Activated naive CD4-positive, alpha-beta T cell treated with anti-CD3 and anti-CD28 coated beads for 36 hours (primary cell): ENCODE data around the gene ARID1A. TPM values are rescaled to one million over a fixed set of nuclear protein-coding genes. Genes with fewer than 3 reads are reported as not detected.
"Not testable (repeated sequence)": the region's sequence is repeated elsewhere in the genome, so short reads cannot be mapped to it uniquely, and the experiment has no call there.

Source experiments
- CTCF ChIA-PET: fragments of 350-600 bp; sonication (Branson Sonifier 250); formaldehyde crosslinking; loops from one replicate; lab custom pipeline; 2021; ENCODE audit warnings: antibody characterized with exemption; lab: Charles Lee
- DNase-seq: peaks from one replicate; pipeline ENCODE4 v3.0.0-alpha.2; 2020
- H3K27ac Mint-ChIP-seq: one replicate; pipeline ENCODE4 v1.8.0; 2021; ENCODE audit warnings: mild to moderate bottlenecking, mixed read lengths
- H3K27me3 Mint-ChIP-seq: one replicate; pipeline ENCODE4 v1.8.0; 2021; ENCODE audit warnings: low read depth, mixed read lengths
- H3K36me3 Mint-ChIP-seq: one replicate; pipeline ENCODE4 v1.8.0; 2021; ENCODE audit warnings: low read depth, mixed read lengths
- H3K4me1 Mint-ChIP-seq: one replicate; pipeline ENCODE4 v1.8.0; 2021; ENCODE audit warnings: low read depth, mixed read lengths
- H3K4me3 Mint-ChIP-seq: one replicate; pipeline ENCODE4 v1.8.0; 2021; ENCODE audit warnings: mild to moderate bottlenecking, moderate library complexity, mixed read lengths
- H3K9me3 Mint-ChIP-seq: one replicate; pipeline ENCODE4 v1.8.0; 2021; ENCODE audit warnings: mixed read lengths
- intact Hi-C: fragments of 100-400 bp; cut with micrococcal nuclease; formaldehyde crosslinking; loops from one replicate; pipeline ENCODE4 v1.15.1; 2023
- total RNA-seq, 2 experiments: library from RNA; stranded (reverse); gene quantifications; one replicate each; pipeline ENCODE4 v1.2.3, GENCODE V29; 2021

The ARID1A gene
- total RNA-seq, 2 experiments from 2014 or later = 65.0 to 65.9 TPM

DNA sequence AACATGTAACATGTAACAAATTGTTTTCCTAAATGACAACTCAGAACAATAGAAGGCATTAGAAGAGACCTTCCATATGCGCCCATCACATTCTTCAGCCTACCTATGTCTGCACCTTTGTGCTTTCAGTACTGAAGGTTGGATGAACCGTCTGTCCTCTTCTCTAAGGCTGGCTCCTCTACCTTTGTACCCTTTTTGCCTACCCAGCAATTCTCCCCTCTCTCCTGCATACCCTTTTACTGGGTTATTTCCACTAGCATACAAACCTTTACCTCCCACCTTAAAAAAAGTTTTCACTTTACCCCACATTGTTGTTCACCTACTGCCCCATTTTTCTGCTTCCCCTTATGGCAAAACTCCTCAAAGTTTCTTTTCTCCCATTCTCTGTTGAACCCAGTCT, 97.1 kb downstream of the ARID1A start:
- Mint-ChIP-seq H3K4me1 (peaks cover 31% of the 10 kb centered on the region), H3K27ac (no peak overlapping the region), H3K27me3 (no peaks in the 10 kb centered on the region), H3K36me3 (peaks cover 26% of the 10 kb centered on the region), H3K4me3 (no peak overlapping the region), H3K9me3 (no peaks in the 10 kb centered on the region)
- CTCF ChIA-PET = no interaction called here
- DNase-seq = no peak
- intact Hi-C loops = no loop called here

DNA sequence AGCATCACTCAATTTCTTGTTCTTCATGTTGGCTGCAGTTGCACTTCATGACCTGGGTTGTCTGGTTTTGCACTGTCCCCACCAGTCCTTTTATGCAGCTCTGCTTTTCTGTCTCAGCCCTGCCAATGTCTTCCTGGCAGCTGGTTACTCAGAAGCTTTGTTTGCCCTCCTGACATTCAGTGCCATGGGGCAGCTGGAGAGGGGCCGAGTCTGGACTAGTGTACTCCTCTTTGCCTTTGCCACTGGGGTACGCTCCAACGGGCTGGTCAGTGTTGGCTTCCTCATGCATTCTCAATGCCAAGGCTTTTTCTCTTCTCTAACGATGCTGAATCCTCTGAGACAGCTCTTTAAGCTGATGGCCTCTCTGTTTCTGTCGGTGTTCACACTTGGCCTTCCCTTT, 98.6 kb downstream of the ARID1A start:
- intact Hi-C loops = no loop called here
- Mint-ChIP-seq H3K27ac (no peak overlapping the region), H3K4me1 (peaks cover 35% of the 10 kb centered on the region), H3K36me3 (peaks cover 26% of the 10 kb centered on the region), H3K4me3 (no peak overlapping the region), H3K9me3 (no peaks in the 10 kb centered on the region), H3K27me3 (no peaks in the 10 kb centered on the region)
- no peak for DNase-seq
- CTCF ChIA-PET = interaction anchor here (1.1 kb wide), 1 partner anchor 26 kb away, joined by 3 read pairs; no protein-coding TSS in a partner anchor

DNA sequence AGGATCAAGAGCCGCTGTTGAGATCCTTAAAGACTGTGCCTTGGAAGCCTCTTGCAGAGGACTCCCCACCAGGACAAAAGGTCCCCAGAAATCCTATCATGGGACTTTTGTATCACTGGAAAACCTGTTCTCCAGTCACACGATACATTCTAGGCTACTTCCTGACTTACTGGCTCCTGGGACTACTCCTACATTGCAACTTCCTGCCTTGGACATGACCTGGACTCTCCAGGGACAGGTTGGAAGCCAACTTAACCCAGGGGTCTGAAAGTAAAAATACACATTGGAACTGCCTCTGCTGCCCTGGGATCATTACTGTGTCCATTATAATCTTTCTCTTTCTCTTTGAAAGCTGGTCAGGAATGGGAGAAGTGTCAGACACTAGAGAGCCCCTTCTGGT, 101.8 kb downstream of the ARID1A start:
- CTCF ChIA-PET = interaction anchor here (1.2 to 2.9 kb wide), 4 partner anchors 7 to 198 kb away, joined by 3 to 37 read pairs (median 7); no protein-coding TSS in a partner anchor
- H3K4me3 Mint-ChIP-seq = no peak overlapping the region
- H3K27me3 Mint-ChIP-seq = no peaks in the 10 kb centered on the region
- H3K36me3 Mint-ChIP-seq = peaks cover 18% of the 10 kb centered on the region
- DNase-seq = no peak
- no peaks in the 10 kb centered on the region for H3K9me3 Mint-ChIP-seq
- no peak overlapping the region for H3K27ac Mint-ChIP-seq
- peaks cover 35% of the 10 kb centered on the region for H3K4me1 Mint-ChIP-seq
- intact Hi-C loops = no loop called here

DNA sequence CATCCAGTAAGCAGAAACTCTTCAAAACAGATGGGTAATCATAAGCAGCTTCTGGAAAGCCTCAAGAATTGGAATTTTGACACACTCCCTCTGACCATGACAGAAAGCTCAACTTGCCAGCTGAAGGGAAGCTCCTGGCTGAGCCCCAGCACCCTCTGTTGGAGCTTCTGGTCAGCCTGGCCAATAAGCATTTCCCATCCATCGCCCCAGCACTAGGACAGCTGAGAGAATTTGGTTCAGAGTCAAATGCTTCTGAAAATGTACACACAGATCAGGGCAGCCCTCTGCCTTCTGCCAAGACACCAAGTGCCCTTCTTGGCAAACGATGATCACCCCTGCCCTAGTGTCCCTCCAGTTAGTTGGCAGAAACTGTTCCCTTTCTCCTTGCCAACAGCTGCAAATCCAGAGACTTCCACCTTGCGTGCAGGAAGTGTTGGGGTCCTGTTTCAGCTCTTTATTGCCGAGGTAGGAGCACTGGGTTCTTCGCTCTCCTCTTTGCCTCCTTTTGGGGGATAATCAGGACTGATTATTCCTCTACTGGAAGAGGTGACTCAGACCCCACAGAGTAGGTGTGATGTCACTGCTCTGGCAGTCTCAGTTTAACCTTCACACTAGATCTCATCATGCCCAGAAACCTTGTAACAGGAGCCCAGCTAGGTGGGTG, 103.8 kb downstream of the ARID1A start:
- peak; percentile 46 for DNase-seq
- H3K4me1 Mint-ChIP-seq = peaks cover 33% of the 10 kb centered on the region
- CTCF ChIA-PET = interaction anchor here (1.1 to 3.8 kb wide), 6 partner anchors 9 to 219 kb away, joined by 3 to 37 read pairs (median 12); no protein-coding TSS in a partner anchor

DNA sequence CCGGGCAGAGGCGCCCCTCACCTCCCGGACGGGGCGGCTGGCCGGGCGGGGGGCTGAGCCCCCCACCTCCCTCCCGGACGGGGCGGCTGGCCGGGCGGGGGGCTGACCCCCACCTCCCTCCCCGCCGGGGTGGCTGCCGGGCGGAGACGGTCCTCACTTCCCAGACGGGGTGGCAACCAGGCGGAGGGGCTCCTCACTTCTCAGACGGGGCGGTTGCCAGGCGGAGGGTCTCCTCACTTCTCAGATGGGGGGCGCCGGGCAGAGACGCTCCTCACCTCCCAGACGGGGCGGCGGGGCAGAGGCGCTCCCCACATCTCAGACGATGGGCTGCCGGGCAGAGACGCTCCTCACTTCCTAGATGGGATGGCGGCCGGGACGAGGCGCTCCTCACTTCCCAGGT, 108.1 kb downstream of the ARID1A start:
- H3K36me3 Mint-ChIP-seq, H3K4me3 Mint-ChIP-seq, H3K9me3 Mint-ChIP-seq, H3K27me3 Mint-ChIP-seq, DNase-seq, intact Hi-C loops, CTCF ChIA-PET, H3K27ac Mint-ChIP-seq: not testable (repeated sequence)
- H3K4me1 Mint-ChIP-seq = peaks cover 31% of the 10 kb centered on the region

More for the DNA sequence above, 103.8 kb downstream of the ARID1A start:
- no peaks in the 10 kb centered on the region for H3K9me3 Mint-ChIP-seq
- H3K27ac Mint-ChIP-seq = peak overlapping the region; percentile 64
- no peaks in the 10 kb centered on the region for H3K27me3 Mint-ChIP-seq
- intact Hi-C loops = loop anchor here (1.0 kb wide), 1 partner anchor 9 kb away; no protein-coding TSS in a partner anchor
- H3K36me3 Mint-ChIP-seq = peaks cover 5% of the 10 kb centered on the region
- H3K4me3 Mint-ChIP-seq = no peak overlapping the region

DNA sequence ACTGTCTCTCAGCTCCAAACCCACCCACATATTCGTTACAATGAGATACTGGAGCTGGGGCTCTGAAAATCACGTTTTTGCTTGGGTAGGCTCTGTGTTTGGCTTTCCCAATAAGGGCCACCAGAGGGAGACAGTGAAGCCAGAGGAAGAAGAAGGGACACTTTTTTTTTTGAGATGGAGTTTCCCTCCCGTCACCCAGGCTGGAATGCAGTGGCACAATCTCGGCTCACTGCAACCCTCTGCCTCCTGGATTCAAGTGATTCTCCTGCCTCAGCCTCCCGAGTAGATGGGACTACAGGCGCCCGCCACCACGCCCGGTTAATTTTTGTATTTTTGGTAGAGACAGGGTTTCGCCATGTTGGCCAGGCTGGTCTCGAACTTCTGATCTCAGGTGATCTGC, 114.3 kb downstream of the ARID1A start:
- H3K4me3 Mint-ChIP-seq = peak overlapping the region; percentile 47
- not testable (repeated sequence) for H3K9me3 Mint-ChIP-seq, H3K36me3 Mint-ChIP-seq, H3K27me3 Mint-ChIP-seq
- peaks cover 14% of the 10 kb centered on the region for H3K4me1 Mint-ChIP-seq
- intact Hi-C loops = loop anchor here (1.0 to 2.0 kb wide), 3 partner anchors 19 to 68 kb away; no protein-coding TSS in a partner anchor
- peak overlapping the region; percentile 53 for H3K27ac Mint-ChIP-seq
- peak; percentile 91 for DNase-seq
- CTCF ChIA-PET = interaction anchor here (0.6 to 4.3 kb wide), 30 partner anchors 9 to 857 kb away, joined by 3 to 32 read pairs (median 5); partner anchors contain the start of genes GPN2 and SFN

DNA sequence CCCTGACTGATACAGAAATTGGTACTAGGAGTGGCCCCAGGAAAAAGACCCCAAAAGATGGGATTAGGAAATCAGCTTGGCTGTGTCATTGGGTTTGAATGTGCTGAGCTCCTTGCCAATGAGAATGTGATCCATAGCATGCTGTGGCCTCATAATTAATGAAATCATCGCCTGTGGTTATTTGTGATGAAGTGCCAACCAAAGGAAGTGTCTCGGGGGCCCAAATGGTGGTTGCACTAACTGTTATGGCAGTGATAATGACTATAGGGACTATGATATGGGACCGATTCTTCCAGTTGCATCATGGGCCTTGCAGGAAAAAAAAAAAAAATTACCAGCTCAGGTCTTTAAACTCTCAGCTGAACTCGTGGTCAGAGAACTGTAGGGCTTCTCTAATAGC, 115.2 kb downstream of the ARID1A start:
- no peak for DNase-seq
- peaks cover 14% of the 10 kb centered on the region for H3K4me1 Mint-ChIP-seq
- no peak overlapping the region for H3K27ac Mint-ChIP-seq
- H3K4me3 Mint-ChIP-seq = no peak overlapping the region
- CTCF ChIA-PET = interaction anchor here (0.6 to 4.3 kb wide), 19 partner anchors 10 to 448 kb away, joined by 3 to 32 read pairs (median 4); no protein-coding TSS in a partner anchor
- intact Hi-C loops = loop anchor here (2.0 kb wide), 1 partner anchor 20 kb away; no protein-coding TSS in a partner anchor
- no peaks in the 10 kb centered on the region for H3K9me3 Mint-ChIP-seq
- H3K36me3 Mint-ChIP-seq = no peaks in the 10 kb centered on the region
- no peaks in the 10 kb centered on the region for H3K27me3 Mint-ChIP-seq

DNA sequence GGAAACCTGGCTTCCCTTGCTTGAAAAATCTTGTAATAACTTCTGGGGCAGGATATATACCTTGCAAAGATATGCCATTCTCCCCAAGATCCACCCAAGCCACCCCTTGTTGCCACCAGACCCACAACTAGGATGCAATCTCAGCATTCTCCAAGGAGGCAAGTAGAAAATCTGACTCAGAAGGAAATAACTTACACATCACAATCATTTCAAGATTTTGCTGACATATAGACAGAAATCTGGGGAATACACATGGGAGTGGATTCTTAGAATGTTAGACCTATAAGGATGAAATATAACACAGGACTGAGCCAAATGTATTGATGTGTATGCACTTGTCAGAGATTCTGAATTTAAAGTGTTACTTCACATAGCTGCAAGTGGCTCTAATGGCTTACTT, 115.9 kb downstream of the ARID1A start:
- Mint-ChIP-seq H3K27me3 (no peaks in the 10 kb centered on the region), H3K4me3 (no peak overlapping the region), H3K36me3 (no peaks in the 10 kb centered on the region), H3K9me3 (no peaks in the 10 kb centered on the region), H3K4me1 (peaks cover 14% of the 10 kb centered on the region), H3K27ac (no peak overlapping the region)
- intact Hi-C loops = loop anchor here (2.0 kb wide), 1 partner anchor 21 kb away; no protein-coding TSS in a partner anchor
- no peak for DNase-seq
- CTCF ChIA-PET = interaction anchor here (0.6 to 4.3 kb wide), 14 partner anchors 9 to 277 kb away, joined by 3 to 32 read pairs (median 5); no protein-coding TSS in a partner anchor

DNA sequence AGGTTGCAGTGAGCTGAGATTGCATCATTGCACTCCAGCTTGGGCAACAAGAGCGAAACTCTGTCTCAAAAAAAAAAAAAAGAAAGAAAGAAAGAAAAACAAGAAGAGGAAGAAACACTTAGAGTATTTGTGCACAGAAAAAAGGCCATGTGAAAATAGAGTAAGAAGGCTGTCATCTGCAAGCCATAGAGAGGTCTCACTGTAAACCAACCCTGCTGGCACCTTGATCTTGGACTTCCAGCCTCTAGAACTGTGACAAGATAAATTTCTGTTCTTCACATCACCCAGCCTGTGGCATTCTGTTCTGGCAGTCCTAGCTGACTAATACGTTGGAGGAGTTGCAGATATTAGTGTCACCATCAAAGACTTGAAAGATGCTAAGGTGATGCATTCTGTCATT, 118.6 kb downstream of the ARID1A start:
- H3K4me1 Mint-ChIP-seq = peaks cover 14% of the 10 kb centered on the region
- no peak overlapping the region for H3K4me3 Mint-ChIP-seq
- intact Hi-C loops = no loop called here
- CTCF ChIA-PET = interaction anchor here (0.7 to 2.0 kb wide), 2 partner anchors 19 to 231 kb away, joined by 5 to 8 read pairs; no protein-coding TSS in a partner anchor
- no peak overlapping the region for H3K27ac Mint-ChIP-seq
- no peaks in the 10 kb centered on the region for H3K36me3 Mint-ChIP-seq
- no peak for DNase-seq
- no peaks in the 10 kb centered on the region for H3K27me3 Mint-ChIP-seq
- no peaks in the 10 kb centered on the region for H3K9me3 Mint-ChIP-seq

DNA sequence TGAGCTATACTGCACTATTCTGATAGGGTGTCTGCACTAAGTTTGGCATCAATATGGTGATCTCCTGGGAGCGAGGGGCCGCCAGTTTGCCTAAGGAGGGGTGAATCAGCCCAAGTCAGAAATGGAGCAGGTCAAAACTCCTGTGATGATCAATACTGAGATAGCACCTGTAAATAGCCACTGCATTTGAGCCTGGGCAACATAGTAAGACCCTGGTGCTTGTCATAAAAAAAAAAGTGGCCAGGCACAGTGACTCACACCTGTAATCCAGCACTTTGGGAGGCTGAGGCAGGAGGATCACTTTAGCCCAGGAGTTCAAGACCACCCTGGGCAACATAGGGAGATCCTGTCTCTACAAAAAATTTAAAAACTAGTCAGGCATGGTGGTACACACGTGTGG, 119.1 kb downstream of the ARID1A start:
- Mint-ChIP-seq H3K4me3 (no peak overlapping the region), H3K36me3 (no peaks in the 10 kb centered on the region), H3K4me1 (peaks cover 14% of the 10 kb centered on the region), H3K9me3 (no peaks in the 10 kb centered on the region), H3K27ac (no peak overlapping the region), H3K27me3 (no peaks in the 10 kb centered on the region)
- CTCF ChIA-PET = interaction anchor here (2.0 kb wide), 1 partner anchor 18 kb away, joined by 8 read pairs; no protein-coding TSS in a partner anchor
- DNase-seq = no peak
- intact Hi-C loops = no loop called here

DNA sequence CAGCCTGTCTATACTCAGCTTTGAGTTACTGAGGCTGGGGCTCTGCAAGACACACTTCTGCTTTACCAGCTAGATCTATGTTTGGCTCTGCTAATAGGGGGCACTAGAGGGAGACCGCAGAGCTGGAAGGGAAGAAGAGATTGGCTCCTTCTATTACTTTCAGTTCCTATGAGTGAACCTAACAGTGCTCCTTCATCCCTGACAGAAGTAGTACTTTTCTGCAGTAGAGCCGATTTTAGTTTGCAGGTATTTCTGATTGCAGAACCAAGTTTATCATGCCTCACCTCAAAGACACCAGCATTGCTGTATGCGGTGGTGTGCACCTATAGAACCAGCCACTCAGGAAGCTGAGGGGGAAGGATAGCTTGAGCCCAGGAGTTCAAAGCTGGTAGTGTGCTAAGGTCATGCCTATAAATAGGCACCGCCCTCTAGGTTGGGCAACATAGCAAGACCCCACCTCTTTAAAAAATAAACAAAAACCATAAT, 125.0 kb downstream of the ARID1A start:
- Mint-ChIP-seq H3K4me3 (peak overlapping the region; percentile 52), H3K27me3 (no peaks in the 10 kb centered on the region), H3K27ac (peak overlapping the region; percentile 51), H3K9me3 (no peaks in the 10 kb centered on the region), H3K36me3 (no peaks in the 10 kb centered on the region), H3K4me1 (peaks cover 21% of the 10 kb centered on the region)
- intact Hi-C loops = no loop called here
- DNase-seq = peak; percentile 47
- CTCF ChIA-PET = interaction anchor here (0.6 to 2.5 kb wide), 15 partner anchors 10 to 282 kb away, joined by 3 to 30 read pairs (median 3); no protein-coding TSS in a partner anchor

DNA sequence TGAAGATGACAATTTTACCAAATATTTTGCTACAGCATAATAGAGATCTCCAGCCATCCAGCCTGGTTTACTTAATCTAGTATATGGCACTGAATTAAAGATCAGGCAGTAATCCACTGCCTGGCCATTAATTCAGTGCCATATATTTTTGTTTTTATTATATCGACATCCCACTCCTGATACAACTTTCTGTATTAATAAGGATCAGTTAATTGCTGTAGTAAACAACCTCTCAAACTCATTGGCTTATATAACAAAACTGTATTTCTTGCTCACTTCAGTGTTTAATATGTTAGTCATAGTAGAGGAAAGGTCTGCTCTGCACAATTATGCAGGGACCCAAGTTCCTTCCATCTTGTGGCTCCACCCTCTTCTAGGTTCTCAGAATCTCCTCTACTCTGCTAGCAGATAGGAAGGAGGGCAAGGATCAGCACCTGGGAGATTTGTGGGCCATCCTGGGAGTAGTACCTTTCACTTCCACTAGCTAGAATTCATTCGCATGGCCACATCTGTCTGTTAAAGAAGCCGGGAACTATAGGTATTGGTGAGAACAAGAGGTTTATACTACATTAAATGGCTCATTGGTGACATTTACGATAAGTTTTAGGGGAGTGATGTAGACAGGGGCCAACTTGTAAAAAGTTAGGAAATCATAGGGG, 127.1 kb downstream of the ARID1A start:
- H3K27me3 Mint-ChIP-seq = no peaks in the 10 kb centered on the region
- H3K4me3 Mint-ChIP-seq = no peak overlapping the region
- CTCF ChIA-PET = interaction anchor here (0.7 to 1.2 kb wide), 5 partner anchors 11 to 60 kb away, joined by 3 to 6 read pairs (median 4); no protein-coding TSS in a partner anchor
- no peak overlapping the region for H3K27ac Mint-ChIP-seq
- intact Hi-C loops = no loop called here
- no peaks in the 10 kb centered on the region for H3K9me3 Mint-ChIP-seq
- H3K36me3 Mint-ChIP-seq = peaks cover 6% of the 10 kb centered on the region
- peaks cover 28% of the 10 kb centered on the region for H3K4me1 Mint-ChIP-seq
- DNase-seq = no peak
